HG02885 (cell line): Measurements from ENCODE around the gene ZNF367.

Source experiments
- ATAC-seq: cut with Tn5 transposase; IDR thresholded peaks from one replicate; pipeline ENCODE4 v1.9.1; 2021; ENCODE audit warnings: mild to moderate bottlenecking; ENCODE audit not compliant: unreplicated experiment, poor library complexity

The ZNF367 gene

DNA sequence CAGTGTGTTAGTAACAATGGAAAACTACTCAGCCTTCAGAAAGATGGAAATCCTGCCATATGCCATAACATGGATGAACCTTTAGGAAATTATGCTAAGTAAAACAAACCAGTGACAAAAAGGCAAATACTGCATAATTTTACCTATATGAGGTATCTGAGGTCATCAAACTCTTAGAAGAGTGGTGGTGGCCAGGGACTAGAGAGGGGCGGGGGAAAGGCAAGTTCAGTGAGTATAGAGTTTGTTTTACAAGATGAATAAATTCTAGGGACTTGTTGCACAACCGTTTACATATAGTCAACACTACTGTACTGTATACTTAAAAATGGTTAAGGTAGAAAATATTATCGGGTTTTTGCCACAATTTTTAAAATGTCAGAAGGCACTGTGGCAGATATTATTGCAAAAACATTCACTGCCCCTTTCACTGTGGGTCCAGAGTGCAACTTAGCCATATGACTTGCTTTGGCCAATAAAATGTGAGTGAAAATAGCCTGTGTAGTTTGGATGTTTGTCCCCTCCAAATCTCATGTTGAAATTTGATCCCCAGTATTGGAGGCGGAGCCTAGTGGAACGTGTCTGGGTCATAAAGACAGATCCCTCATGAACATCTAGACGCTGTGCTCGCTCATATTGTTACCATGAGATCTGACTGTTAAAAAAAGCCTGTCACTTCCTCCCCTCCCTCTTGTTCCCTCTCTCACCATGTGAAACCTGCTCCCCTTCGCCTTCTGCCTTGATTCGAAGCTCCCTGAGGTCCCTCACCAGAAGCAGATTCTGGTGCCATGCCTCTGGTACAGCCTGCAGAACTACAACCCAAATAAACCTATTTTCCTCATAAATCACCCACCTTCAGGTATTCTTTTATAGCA lies 9.5 kb downstream of the ZNF367 start:
- no peak for ATAC-seq

DNA sequence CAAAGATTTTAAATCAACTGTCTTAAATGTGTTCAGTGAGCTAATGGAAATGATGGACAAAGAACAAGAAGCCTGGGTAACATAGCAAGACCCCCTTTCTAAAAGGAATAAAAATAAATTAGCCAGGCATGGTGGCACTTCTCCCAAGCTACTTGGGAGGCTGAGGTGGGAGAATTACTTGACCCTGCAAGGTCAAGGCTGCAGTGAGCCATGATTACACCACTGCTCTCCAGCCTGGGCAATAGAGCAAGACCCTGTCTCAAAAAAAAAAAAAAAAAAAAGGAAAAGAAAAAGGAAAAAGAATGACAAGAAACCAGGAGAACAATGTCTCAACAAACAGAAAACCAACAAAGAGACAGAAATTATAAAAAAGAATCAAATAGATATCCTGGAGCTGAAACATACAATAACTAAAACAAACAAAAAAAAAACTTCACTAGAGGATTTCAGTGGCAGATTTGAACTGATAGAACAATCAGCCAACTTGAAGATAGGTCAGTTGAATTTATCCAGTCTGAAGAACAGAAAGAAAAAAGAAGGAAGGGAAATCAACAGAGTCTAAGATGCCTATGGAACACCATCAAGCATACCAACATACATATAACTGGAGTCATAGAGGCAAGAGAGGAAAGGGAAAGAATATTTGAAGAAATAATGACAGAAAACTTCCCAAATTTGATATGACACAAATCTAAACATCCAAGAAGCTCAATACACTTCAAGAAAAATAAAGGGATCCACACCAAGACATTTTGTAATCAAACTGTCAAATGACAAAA lies 17.8 kb downstream of the ZNF367 start:
- ATAC-seq = no peak

DNA sequence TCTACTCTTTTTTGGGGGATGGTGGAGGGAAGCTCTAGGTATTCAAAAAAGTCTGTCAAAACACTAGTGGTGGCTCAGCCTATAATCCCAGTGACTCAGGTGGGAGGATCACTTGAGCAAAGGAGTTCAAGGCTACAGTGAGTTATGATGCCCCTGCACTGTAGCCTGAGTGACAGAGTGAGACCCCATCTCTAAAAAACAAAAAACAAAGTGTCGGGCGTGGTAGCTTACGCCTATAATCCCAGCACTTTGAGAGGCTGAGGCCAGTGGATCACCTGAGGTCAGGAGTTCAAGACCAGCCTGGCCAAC lies 18.9 kb downstream of the ZNF367 start:
- ATAC-seq = no peak

- no peak for ATAC-seq
Observed at GRCh38 chr9:96398582-96399324, 19.4 kb downstream of the ZNF367 start.

- ATAC-seq = no peak
Observed at GRCh38 chr9:96395964-96396363, 22.2 kb downstream of the ZNF367 start.

GRCh38 chr9:96394832-96395496 lies 23.2 kb downstream of the ZNF367 start:
- no peak for ATAC-seq

- no peak for ATAC-seq
Observed at GRCh38 chr9:96392263-96392662, 25.9 kb downstream of the ZNF367 start.

- ATAC-seq = no peak
Observed at GRCh38 chr9:96391021-96391765, 27.0 kb downstream of the ZNF367 start.

DNA sequence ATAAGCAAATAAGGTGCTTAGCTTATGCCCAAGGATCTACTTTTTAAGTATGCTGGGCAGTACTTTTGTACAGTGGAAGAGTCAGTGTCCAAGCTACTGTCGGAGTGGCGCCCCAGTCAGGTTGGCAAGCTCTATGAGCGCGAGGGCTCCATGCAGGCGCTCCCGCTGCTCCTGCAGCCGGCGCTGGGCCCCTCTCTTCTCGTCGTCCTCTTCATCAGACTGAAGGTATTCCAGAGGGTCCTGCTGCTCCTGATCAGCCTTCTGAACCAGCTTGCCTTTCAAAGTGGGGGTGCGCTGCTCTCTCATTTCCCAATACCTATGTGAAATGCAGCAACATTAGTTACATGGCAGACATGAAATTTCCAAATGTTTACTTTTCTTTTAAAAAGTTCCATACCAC lies 30.0 kb downstream of the ZNF367 start:
- ATAC-seq = no peak

GRCh38 chr9:96386157-96386556 lies 32.0 kb downstream of the ZNF367 start:
- no peak for ATAC-seq

GRCh38 chr9:96383165-96383942 lies 34.8 kb downstream of the ZNF367 start, which contains the start of gene SLC35D2:
SLC35D2 (minus strand) TSS chr9:96383711; CDS start chr9:96383634, 77 bp downstream.
- peak; percentile 54 for ATAC-seq

DNA sequence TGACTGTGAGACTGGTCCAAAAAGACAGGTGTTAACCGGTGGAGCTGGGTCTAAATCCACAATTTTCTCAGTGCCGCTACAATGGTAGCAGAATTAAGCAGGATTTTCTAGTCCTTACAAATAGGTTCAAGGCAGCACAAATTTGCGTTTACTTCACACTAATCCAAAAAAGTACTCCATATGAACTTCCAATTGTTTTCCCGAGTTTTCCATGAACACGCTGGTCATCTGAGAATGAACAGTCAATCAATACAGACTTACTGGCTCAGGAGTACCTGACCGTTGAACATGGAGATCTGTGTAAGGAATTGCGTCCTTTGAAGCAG lies 35.4 kb downstream of the ZNF367 start:
- ATAC-seq = no peak

GRCh38 chr9:96382175-96382574 lies 36.0 kb downstream of the ZNF367 start:
- no peak for ATAC-seq

DNA sequence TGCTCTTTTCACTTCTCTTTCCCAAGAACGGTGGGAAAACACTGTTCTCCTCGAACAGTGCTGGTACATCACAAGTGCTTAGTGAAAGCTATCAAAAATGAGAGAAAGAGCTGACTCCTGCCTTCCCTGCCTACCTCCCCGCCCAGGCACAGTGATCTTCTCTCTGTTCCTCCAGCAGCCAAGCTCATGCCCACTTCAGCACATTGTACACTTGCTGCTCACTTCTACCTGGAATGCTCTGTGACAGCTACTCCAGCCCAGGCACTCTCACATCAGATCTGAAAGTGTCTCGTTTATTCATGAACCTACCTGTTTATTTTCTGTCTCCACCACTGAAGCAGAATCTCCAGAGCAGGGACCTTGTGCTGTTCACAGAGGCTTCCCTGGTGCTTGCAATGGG lies 36.5 kb downstream of the ZNF367 start:
- no peak for ATAC-seq

GRCh38 chr9:96381125-96381524 lies 37.0 kb downstream of the ZNF367 start:
- no peak for ATAC-seq

- no peak for ATAC-seq
Observed at GRCh38 chr9:96379461-96379860, 38.7 kb downstream of the ZNF367 start.

DNA sequence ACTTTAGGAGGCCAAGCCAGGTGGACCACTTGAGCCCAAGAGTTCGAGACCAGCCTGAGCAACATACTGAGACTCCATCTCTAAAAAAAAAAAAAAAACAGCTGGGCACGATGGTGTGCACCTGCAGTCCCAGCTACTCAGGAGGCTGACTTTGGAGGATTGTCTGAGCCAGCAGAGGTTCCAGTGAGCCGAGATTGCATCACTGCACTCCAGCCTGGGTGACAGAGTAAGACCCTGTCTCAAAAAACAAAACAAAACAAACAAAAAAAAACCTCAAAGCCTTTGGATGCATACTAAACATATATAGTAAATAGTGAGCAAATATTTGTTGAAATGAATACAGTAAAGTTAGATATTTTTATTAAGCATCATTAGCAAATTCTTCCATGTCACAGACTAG lies 40.0 kb downstream of the ZNF367 start:
- ATAC-seq = no peak

DNA sequence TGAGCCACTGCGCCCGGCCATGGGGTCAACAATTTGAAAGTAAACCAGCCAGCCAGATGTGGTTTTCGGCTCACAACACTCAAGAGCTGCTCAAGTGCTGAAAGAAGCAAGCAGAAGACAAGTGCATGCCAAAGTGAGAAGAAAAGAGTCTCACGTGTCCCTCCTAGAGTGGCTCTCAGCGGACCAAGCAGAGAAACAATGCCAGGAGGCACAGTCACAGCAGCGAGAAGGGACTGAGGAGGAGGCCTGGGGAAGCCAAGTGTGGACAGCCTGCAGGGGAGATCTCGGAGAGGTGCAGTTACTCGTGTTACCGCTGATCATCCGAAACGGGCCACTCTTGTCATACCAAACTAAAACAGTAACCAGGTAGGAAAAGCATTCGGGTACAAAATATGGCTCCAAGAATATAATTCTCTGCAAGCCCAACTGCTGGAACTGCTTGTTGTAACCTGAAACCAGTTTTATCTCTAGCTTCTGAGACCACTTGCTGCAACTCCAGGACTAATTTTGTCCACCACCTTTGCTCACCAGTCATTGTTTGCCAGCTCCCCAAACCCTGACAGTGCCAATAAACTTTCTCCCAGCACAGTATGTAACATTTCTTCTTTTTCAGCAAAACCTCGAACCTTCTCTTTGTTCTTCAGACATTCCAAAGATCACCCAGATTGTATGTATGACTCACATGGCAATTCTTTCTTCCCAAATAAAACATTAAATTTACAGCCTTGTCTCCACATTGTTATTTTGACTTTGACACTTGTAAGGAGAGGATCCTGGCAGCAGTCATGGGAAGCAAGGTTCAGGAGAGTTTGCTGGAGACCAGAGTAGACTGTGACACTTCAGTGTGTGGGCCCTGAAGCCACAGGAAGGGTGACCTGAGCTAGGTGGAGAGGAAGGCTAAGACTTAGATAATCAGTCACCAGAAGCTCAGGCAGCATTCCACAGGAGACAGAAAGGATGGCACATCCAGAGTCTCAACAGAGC lies 41.0 kb downstream of the ZNF367 start:
- no peak for ATAC-seq
